ENCODE measurements around the gene MYCN.

The MYCN gene

GRCh38 chr2:15968280-15969178, 28.2 kb downstream of the MYCN start:
- no peak for DNase-seq (ENCODE audit: low read depth in 2 of 2)
- no peak overlapping the region for H3K4me3 ChIP-seq (replicated peaks in 1 of 2; ENCODE audit: low read depth in 2 of 2, low read length in 2 of 2)
- no peak for TF ChIP-seq CTCF (IDR thresholded peaks at IDR 0.05; ENCODE audit: low read depth, low read length)

GRCh38 chr2:15969214-15969613, 28.9 kb downstream of the MYCN start:
- TF ChIP-seq CTCF (IDR thresholded peaks at IDR 0.05; ENCODE audit: low read depth, low read length) = no peak
- no peak overlapping the region for H3K4me3 ChIP-seq (replicated peaks in 1 of 2; ENCODE audit: low read depth in 2 of 2, low read length in 2 of 2)
- DNase-seq (ENCODE audit: low read depth in 2 of 2) = no peak

- no peak for DNase-seq (ENCODE audit: low read depth in 2 of 2)
- no peak for TF ChIP-seq CTCF (IDR thresholded peaks at IDR 0.05; ENCODE audit: low read depth, low read length)
- H3K4me3 ChIP-seq (replicated peaks in 1 of 2; ENCODE audit: low read depth in 2 of 2, low read length in 2 of 2) = no peak overlapping the region
Observed at GRCh38 chr2:15970701-15971100, 30.4 kb downstream of the MYCN start.

GRCh38 chr2:15971351-15971750, 31.0 kb downstream of the MYCN start:
- no peak overlapping the region for H3K4me3 ChIP-seq (replicated peaks in 1 of 2; ENCODE audit: low read depth in 2 of 2, low read length in 2 of 2)
- TF ChIP-seq CTCF (IDR thresholded peaks at IDR 0.05; ENCODE audit: low read depth, low read length) = no peak
- no peak for DNase-seq (ENCODE audit: low read depth in 2 of 2)

- no peak for DNase-seq (ENCODE audit: low read depth in 2 of 2)
- TF ChIP-seq CTCF (IDR thresholded peaks at IDR 0.05; ENCODE audit: low read depth, low read length) = no peak
- no peak overlapping the region for H3K4me3 ChIP-seq (replicated peaks in 1 of 2; ENCODE audit: low read depth in 2 of 2, low read length in 2 of 2)
Observed at GRCh38 chr2:15971831-15972522, 31.6 kb downstream of the MYCN start.

GRCh38 chr2:15973481-15974401, 33.4 kb downstream of the MYCN start:
- no peak overlapping the region for H3K4me3 ChIP-seq (replicated peaks in 1 of 2; ENCODE audit: low read depth in 2 of 2, low read length in 2 of 2)
- DNase-seq (ENCODE audit: low read depth in 2 of 2) = no peak
- no peak for TF ChIP-seq CTCF (IDR thresholded peaks at IDR 0.05; ENCODE audit: low read depth, low read length)

Data from cardiac fibroblast (primary cell).